ENCODE results near the gene WFS1. TPM values are rescaled to one million over a fixed set of nuclear protein-coding genes. Genes with fewer than 3 reads are reported as not detected.

WFS1 gene, protein sequence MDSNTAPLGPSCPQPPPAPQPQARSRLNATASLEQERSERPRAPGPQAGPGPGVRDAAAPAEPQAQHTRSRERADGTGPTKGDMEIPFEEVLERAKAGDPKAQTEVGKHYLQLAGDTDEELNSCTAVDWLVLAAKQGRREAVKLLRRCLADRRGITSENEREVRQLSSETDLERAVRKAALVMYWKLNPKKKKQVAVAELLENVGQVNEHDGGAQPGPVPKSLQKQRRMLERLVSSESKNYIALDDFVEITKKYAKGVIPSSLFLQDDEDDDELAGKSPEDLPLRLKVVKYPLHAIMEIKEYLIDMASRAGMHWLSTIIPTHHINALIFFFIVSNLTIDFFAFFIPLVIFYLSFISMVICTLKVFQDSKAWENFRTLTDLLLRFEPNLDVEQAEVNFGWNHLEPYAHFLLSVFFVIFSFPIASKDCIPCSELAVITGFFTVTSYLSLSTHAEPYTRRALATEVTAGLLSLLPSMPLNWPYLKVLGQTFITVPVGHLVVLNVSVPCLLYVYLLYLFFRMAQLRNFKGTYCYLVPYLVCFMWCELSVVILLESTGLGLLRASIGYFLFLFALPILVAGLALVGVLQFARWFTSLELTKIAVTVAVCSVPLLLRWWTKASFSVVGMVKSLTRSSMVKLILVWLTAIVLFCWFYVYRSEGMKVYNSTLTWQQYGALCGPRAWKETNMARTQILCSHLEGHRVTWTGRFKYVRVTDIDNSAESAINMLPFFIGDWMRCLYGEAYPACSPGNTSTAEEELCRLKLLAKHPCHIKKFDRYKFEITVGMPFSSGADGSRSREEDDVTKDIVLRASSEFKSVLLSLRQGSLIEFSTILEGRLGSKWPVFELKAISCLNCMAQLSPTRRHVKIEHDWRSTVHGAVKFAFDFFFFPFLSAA
- total RNA-seq (2014; rRNA removed; shearing (Covaris generic); ENCODE audit: low replicate concordance): 0.76 and 0.89 TPM in 2 replicates

DNA sequence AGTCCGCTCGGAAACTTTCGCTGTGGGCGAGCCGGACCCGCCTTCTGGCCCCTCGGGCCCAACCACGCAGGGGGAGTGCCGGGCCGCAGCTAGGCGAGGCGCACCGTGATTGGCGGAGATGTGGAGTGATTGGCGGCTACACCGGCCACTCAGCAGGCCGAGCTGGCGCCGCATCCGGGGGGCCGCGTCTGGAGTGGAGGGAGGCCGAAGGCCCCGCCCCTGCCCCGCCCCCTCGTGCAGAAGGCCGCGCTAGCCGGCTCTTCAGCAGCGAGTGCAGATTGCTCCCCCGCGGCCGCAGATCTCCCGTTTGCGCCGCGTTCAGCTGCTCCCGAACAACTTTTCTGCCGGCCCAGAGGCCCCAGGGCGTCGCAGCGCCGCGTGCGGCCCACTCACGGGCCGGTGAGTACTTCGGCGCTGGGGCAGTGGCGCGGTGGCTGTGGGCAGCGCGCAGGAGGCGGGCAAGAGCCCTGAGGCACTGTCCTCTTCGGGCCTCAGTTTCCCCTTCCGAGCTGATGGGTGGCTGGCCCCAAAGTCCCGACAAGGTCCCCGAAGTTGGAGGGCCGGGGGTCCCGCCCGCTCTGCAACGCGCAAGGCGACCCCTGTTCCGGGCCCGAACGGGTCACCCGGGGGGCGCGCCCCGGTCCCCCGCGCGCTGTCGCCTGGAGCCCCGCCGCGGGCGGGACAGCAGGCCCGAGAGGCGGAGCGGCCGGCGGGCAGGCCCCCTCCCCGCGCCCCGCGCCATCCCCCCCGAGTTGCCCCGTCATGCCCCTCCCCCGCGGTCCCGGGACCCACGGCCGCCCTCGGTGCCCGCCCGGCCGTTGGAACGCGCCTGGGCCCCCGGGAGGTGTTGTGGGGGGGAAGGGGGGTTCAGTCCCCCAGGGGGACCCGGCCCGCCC is at the start of gene WFS1:
WFS1 (plus strand) TSS at position 235 of the 896 bp plus-strand sequence. CDS start 7,606 bp downstream, outside the sequence.
- Histone ChIP-seq H3K9ac (ENCODE audit: low read length) (peak within 1 kb of the TSS; percentile 65), H3K9me2 (replicated peaks; ENCODE audit: insufficient read depth, low read length) (no peaks in the 10 kb centered on the region), H4K20me1 (ENCODE audit: insufficient read depth, low read depth, low read length) (no peaks in the 10 kb centered on the region), H3K27ac (ENCODE audit: low read length) (no peak within 1 kb of the TSS), H3K4me3 (ENCODE audit: low read length) (peak within 1 kb of the TSS; percentile 56; the same call in 1 of the 2 replicates), H3K4me1 (ENCODE audit: low read length) (peaks cover 5% of the 10 kb centered on the region), H3K27me3 (ENCODE audit: low read length) (no peaks in the 10 kb centered on the region), H3K79me2 (ENCODE audit: low read length) (no peaks in the 10 kb centered on the region), H3K9me3 (ENCODE audit: low read length) (no peaks in the 10 kb centered on the region), H3K36me3 (ENCODE audit: insufficient read depth, low read length) (no peaks in the 10 kb centered on the region), H3K4me2 (ENCODE audit: low read depth, low read length, poor library complexity, severe bottlenecking) (peak within 1 kb of the TSS; percentile 60), H2AFZ (ENCODE audit: low read length) (peak within 1 kb of the TSS; percentile 48; the same call in 1 of the 2 replicates)
- DNase-seq: peak; percentile 96

DNA sequence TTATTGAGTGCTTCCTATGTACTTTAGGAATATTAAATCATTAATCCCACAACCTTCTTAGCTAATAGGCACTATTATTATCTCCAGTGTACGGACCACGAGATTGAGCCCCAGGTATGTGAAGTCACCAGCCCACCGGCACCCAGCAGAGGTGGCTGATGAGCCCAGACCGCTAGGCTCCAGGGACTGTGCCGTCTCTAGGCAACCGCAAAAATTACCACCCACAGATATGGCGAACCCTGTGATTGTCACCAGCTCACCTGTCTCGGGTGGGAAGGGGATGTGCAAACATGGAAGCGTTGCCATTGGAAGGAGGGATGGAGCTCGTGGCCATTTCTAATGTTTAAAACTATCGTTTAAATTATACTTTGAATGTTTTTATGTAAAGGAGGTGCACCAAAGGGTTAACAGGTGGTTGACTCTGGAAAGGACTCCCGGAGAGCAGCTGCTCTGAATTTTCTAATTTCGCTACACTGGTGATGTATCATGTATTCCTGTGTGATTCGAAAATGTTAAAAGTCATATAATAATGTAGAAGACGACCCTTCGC is 48.3 kb upstream of the WFS1 start:
- no peaks in the 10 kb centered on the region for H4K20me1 ChIP-seq (ENCODE audit: insufficient read depth, low read depth, low read length)
- H3K9me3 ChIP-seq (ENCODE audit: low read length): no peaks in the 10 kb centered on the region
- H3K9me2 ChIP-seq (replicated peaks; ENCODE audit: insufficient read depth, low read length): no peaks in the 10 kb centered on the region
- H2AFZ ChIP-seq (ENCODE audit: low read length): no peak overlapping the region
- H3K4me2 ChIP-seq (ENCODE audit: low read depth, low read length, poor library complexity, severe bottlenecking): no peak overlapping the region
- no peak overlapping the region for H3K4me3 ChIP-seq (ENCODE audit: low read length)
- no peaks in the 10 kb centered on the region for H3K36me3 ChIP-seq (ENCODE audit: insufficient read depth, low read length)
- H3K9ac ChIP-seq (ENCODE audit: low read length): no peak overlapping the region
- no peaks in the 10 kb centered on the region for H3K27me3 ChIP-seq (ENCODE audit: low read length)
- H3K79me2 ChIP-seq (ENCODE audit: low read length): no peaks in the 10 kb centered on the region
- no peak for DNase-seq
- H3K4me1 ChIP-seq (ENCODE audit: low read length): peaks cover 6% of the 10 kb centered on the region
- no peak overlapping the region for H3K27ac ChIP-seq (ENCODE audit: low read length)

DNA sequence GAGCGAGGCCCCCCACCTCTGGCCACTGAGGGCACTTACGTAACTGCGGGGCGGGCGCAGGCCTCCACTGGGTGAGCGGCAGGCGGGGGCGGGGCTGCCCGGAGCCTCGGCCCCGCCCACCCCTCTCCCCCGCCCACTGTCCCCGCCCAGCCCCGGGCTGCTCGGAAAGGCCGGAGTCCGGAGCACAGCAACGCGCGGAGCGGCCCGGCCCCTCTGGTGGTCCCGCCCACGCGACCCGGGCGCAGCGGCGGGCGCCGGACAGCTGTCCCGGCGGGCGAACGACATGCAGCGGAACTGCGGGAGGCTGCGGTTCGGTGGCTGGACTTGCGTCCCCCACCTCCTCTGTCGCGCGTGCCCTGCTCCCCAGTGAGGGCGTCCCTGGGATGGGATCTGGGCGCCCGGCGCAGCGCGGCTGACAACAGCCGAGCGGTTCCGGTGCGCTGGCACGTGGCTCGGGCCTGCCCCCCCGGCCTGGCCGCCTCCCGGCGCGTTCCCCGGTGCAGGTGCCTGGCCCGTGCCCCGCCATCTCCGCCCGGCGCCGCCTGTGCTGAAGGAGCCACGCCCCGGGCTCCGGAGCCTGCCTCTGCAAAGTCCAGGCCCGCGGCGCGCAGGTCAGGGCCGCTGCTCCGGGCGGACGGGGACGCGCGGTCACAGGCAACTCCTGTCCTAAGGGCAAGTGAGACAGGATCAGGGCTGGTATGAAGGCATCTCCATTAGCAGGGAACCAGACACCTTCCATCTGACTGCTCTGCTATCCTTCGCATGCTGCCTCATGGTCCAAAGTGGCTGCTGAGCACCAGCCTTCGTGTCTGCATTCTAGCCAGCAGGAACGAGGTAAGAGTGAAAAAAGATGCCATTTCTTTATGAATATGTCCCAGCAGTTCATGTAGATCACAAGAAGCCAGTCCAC is 47.5 kb upstream of the WFS1 start:
- H3K36me3 ChIP-seq (ENCODE audit: insufficient read depth, low read length): no peaks in the 10 kb centered on the region
- H3K9me2 ChIP-seq (replicated peaks; ENCODE audit: insufficient read depth, low read length): no peaks in the 10 kb centered on the region
- peaks cover 6% of the 10 kb centered on the region for H3K4me1 ChIP-seq (ENCODE audit: low read length)
- H3K79me2 ChIP-seq (ENCODE audit: low read length): no peaks in the 10 kb centered on the region
- no peak overlapping the region for H3K4me3 ChIP-seq (ENCODE audit: low read length)
- no peaks in the 10 kb centered on the region for H3K9me3 ChIP-seq (ENCODE audit: low read length)
- no peaks in the 10 kb centered on the region for H4K20me1 ChIP-seq (ENCODE audit: insufficient read depth, low read depth, low read length)
- no peak overlapping the region for H2AFZ ChIP-seq (ENCODE audit: low read length)
- no peak overlapping the region for H3K4me2 ChIP-seq (ENCODE audit: low read depth, low read length, poor library complexity, severe bottlenecking)
- DNase-seq: no peak
- H3K27ac ChIP-seq (ENCODE audit: low read length): no peak overlapping the region
- H3K27me3 ChIP-seq (ENCODE audit: low read length): no peaks in the 10 kb centered on the region
- H3K9ac ChIP-seq (ENCODE audit: low read length): no peak overlapping the region

DNA sequence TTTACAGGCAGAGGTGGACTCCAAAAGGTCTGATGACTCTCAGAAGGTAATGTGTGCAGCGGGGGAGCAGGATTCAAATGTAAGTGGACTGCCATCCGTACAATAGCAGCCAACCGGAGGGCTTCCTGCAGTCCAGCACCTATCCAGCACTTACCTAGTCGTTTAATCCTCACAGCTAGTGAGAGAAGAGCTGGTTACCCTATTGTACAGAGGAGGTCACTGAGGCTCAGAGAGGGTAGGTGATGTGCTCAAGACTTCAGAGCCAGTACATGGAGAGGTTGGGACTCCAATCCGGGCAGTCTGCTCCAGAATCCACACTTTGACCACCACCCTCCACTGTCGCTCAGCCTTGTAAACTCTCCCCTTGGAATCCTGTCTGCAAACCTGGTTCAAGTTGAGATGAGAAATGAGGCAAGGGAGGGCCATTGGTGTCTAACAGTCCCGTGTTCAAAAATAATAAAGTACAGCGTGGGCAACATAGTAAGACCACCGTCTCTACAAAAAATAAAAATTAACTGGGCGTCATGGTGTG is 46.8 kb upstream of the WFS1 start:
- Histone ChIP-seq H3K4me1 (ENCODE audit: low read length) (peaks cover 3% of the 10 kb centered on the region), H3K4me2 (ENCODE audit: low read depth, low read length, poor library complexity, severe bottlenecking) (no peak overlapping the region), H2AFZ (ENCODE audit: low read length) (no peak overlapping the region), H3K9me3 (ENCODE audit: low read length) (no peaks in the 10 kb centered on the region), H3K79me2 (ENCODE audit: low read length) (no peaks in the 10 kb centered on the region), H3K27ac (ENCODE audit: low read length) (no peak overlapping the region), H3K9ac (ENCODE audit: low read length) (no peak overlapping the region), H4K20me1 (ENCODE audit: insufficient read depth, low read depth, low read length) (no peaks in the 10 kb centered on the region), H3K27me3 (ENCODE audit: low read length) (no peaks in the 10 kb centered on the region), H3K36me3 (ENCODE audit: insufficient read depth, low read length) (no peaks in the 10 kb centered on the region), H3K4me3 (ENCODE audit: low read length) (no peak overlapping the region), H3K9me2 (replicated peaks; ENCODE audit: insufficient read depth, low read length) (no peaks in the 10 kb centered on the region)
- DNase-seq: no peak

DNA sequence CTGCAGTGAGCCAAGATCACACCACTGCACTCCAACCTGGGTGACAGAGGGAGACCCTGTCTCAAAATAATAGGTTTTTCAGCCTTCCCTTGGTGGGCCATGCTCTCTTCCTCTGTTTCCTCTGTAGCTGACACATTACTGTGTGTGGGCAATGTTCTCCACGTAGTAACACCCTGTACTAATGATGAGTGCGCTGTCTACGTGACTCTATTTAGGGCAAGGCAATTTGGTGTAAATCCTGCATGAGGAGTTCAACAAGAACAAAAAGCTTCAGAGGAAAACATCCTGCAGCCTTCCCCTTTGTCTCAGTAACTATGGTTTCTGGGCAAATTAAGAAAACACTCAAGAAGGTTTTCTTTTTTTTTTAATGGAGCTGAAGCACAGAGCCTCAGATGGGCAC is 44.9 kb upstream of the WFS1 start:
- Histone ChIP-seq H3K4me3 (ENCODE audit: low read length) (no peak overlapping the region), H3K27ac (ENCODE audit: low read length) (no peak overlapping the region), H3K9ac (ENCODE audit: low read length) (no peak overlapping the region), H3K79me2 (ENCODE audit: low read length) (no peaks in the 10 kb centered on the region), H3K4me1 (ENCODE audit: low read length) (no peaks in the 10 kb centered on the region), H2AFZ (ENCODE audit: low read length) (no peak overlapping the region), H3K9me3 (ENCODE audit: low read length) (no peaks in the 10 kb centered on the region), H3K36me3 (ENCODE audit: insufficient read depth, low read length) (no peaks in the 10 kb centered on the region), H3K27me3 (ENCODE audit: low read length) (no peaks in the 10 kb centered on the region), H4K20me1 (ENCODE audit: insufficient read depth, low read depth, low read length) (no peaks in the 10 kb centered on the region), H3K9me2 (replicated peaks; ENCODE audit: insufficient read depth, low read length) (no peaks in the 10 kb centered on the region), H3K4me2 (ENCODE audit: low read depth, low read length, poor library complexity, severe bottlenecking) (no peak overlapping the region)
- DNase-seq: no peak

DNA sequence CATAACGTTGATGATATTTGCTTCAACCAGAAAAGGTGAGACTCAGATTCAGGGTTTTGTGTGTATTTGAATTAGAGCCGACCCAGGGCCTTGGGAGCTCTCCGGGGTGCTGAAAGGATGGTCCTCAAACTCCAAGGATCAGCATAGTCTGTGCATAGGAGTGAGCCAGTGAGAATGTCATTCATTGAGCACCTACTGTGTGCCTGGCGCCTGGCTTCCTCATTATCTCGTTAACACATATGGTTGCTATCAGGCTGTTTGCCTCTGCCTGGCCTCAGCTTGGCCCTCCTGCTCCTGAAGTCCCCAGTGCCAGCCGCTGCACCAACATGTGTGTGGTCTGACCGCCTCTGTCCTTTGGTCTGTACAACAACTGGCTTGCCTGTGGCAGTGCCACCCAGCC is 44.2 kb upstream of the WFS1 start:
- H3K4me2 ChIP-seq (ENCODE audit: low read depth, low read length, poor library complexity, severe bottlenecking): no peak overlapping the region
- no peak overlapping the region for H2AFZ ChIP-seq (ENCODE audit: low read length)
- H3K4me1 ChIP-seq (ENCODE audit: low read length): no peaks in the 10 kb centered on the region
- H3K27ac ChIP-seq (ENCODE audit: low read length): no peak overlapping the region
- H3K9me3 ChIP-seq (ENCODE audit: low read length): no peaks in the 10 kb centered on the region
- no peaks in the 10 kb centered on the region for H4K20me1 ChIP-seq (ENCODE audit: insufficient read depth, low read depth, low read length)
- no peaks in the 10 kb centered on the region for H3K36me3 ChIP-seq (ENCODE audit: insufficient read depth, low read length)
- no peak overlapping the region for H3K4me3 ChIP-seq (ENCODE audit: low read length)
- no peak overlapping the region for H3K9ac ChIP-seq (ENCODE audit: low read length)
- H3K9me2 ChIP-seq (replicated peaks; ENCODE audit: insufficient read depth, low read length): no peaks in the 10 kb centered on the region
- H3K79me2 ChIP-seq (ENCODE audit: low read length): no peaks in the 10 kb centered on the region
- H3K27me3 ChIP-seq (ENCODE audit: low read length): no peaks in the 10 kb centered on the region
- DNase-seq: peak; percentile 75

DNA sequence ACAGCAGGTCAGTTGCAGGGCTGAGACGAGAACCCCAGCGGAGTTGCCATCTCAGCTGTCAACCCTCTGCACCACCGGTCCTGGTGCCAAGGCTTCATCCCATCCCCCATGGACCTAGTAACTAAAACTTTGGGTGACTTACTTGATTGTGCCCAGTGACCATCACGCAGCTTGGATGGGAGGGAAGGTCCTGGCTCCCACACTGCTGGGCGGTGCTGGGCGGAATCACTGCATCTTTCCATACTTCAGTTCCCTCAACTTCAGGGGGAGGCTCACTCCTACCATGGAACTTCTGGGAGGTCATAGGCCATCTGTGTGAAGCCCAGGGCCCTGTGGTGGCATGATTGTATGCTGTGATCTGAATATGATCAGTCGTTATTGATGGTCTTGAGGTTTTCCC is 43.1 kb upstream of the WFS1 start:
- H3K79me2 ChIP-seq (ENCODE audit: low read length): no peaks in the 10 kb centered on the region
- H3K9ac ChIP-seq (ENCODE audit: low read length): no peak overlapping the region
- H3K9me2 ChIP-seq (replicated peaks; ENCODE audit: insufficient read depth, low read length): no peaks in the 10 kb centered on the region
- H3K27ac ChIP-seq (ENCODE audit: low read length): no peak overlapping the region
- H4K20me1 ChIP-seq (ENCODE audit: insufficient read depth, low read depth, low read length): no peaks in the 10 kb centered on the region
- no peak overlapping the region for H2AFZ ChIP-seq (ENCODE audit: low read length)
- no peak overlapping the region for H3K4me2 ChIP-seq (ENCODE audit: low read depth, low read length, poor library complexity, severe bottlenecking)
- H3K4me3 ChIP-seq (ENCODE audit: low read length): no peak overlapping the region
- no peaks in the 10 kb centered on the region for H3K36me3 ChIP-seq (ENCODE audit: insufficient read depth, low read length)
- H3K9me3 ChIP-seq (ENCODE audit: low read length): no peaks in the 10 kb centered on the region
- DNase-seq: no peak
- no peaks in the 10 kb centered on the region for H3K27me3 ChIP-seq (ENCODE audit: low read length)
- H3K4me1 ChIP-seq (ENCODE audit: low read length): no peaks in the 10 kb centered on the region

All from Karpas-422 (cell line).